GM10248 (cell line): ENCODE data around the gene HBE1.
"Not testable (repeated sequence)": the region's sequence is repeated elsewhere in the genome, so short reads cannot be mapped to it uniquely, and the experiment has no call there.

Experiments used
- CTCF ChIA-PET: fragments of 300-600 bp; sonication (Branson Sonifier 250); formaldehyde crosslinking; extraction: SDS; loops from one replicate; lab custom pipeline; 2021; ENCODE audit warnings: antibody characterized with exemption; lab: Yijun Ruan, JAX
- POLR2A ChIA-PET: fragments of 350-650 bp; sonication (Branson Sonifier 250); formaldehyde crosslinking; extraction: SDS; loops from one replicate; lab custom pipeline; 2020; ENCODE audit warnings: antibody characterized with exemption; lab: Yijun Ruan, JAX
- DNase-seq: peaks from one replicate; pipeline ENCODE4 v3.0.0; 2012; ENCODE audit errors: extremely low spot score
- CTCF ChIP-seq: IDR thresholded peaks from 2 replicates; pipeline ENCODE4 v1.5.1; 2012; ENCODE audit warnings: mild to moderate bottlenecking, low read depth; ENCODE audit errors: extremely low read depth, missing control alignments, control extremely low read depth

The HBE1 gene

DNA sequence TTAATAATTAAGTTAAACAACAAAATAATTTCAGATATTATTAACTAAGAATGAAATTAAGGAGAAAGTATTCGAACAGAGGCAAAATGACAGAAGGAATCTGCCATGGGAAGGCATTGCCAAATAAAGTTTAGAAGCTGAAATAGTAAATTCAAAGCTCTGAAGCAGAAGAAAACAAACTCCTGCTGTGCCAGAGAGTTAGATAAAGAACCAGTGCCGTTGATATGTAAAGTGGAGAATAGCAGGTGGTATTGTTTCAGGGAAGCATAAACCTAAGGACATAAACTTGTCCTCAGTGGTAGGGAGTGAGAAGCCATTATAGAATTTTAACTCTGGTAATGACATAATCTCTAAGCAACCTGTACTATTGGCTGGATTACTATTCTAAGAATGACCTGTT, 12.4 kb downstream of the HBE1 start:
- ChIA-PET CTCF (no interaction called here), POLR2A (no interaction called here)
- DNase-seq: no peak
- no peak for TF ChIP-seq CTCF

DNA sequence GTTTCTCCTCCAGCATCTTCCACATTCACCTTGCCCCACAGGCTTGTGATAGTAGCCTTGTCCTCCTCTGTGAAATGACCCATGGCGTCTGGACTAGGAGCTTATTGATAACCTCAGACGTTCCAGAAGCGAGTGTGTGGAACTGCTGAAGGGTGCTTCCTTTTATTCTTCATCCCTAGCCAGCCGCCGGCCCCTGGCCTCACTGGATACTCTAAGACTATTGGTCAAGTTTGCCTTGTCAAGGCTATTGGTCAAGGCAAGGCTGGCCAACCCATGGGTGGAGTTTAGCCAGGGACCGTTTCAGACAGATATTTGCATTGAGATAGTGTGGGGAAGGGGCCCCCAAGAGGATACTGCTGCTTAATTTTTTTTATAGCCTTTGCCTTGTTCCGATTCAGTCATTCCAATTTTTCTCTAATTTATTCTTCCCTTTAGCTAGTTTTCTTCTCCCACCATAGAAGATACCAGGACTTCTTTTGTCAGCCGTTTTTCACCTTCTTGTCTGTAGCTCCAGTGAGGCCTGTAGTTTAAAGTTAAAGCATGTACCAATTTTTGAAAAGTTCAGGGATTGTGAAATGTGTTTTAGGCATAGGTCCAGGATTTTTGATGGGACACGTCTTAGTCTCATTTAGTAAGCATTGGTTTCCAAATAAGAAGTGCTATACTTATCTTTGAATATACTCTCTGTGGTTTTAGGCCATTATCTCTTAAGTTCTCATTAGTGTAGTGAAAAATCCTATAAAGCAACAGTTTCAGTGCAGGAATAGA, 14.9 kb downstream of the HBE1 start, which contains the start of gene HBG2:
Gene HBG2 (minus strand): TSS at position 136 of the 768 bp plus-strand sequence. CDS start 53 bp downstream, at position 83.
- POLR2A ChIA-PET, CTCF ChIA-PET, DNase-seq: not testable (repeated sequence)

DNA sequence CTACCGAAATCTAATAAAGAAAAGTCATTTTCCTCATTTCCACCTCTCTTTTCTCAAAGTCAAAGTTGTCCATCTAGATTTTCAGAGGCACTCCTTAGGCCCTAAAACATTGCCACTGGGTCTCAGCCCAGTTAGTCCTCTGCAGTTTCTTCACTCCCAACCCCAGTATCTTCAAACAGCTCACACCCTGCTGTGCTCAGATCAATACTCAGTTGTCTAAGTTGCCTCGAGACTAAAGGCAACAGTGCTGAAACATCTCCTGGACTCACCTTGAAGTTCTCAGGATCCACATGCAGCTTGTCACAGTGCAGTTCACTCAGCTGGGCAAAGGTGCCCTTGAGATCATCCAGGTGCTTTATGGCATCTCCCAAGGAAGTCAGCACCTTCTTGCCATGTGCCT, 15.7 kb downstream of the HBE1 start:
- DNase-seq, CTCF ChIA-PET, POLR2A ChIA-PET: not testable (repeated sequence)

DNA sequence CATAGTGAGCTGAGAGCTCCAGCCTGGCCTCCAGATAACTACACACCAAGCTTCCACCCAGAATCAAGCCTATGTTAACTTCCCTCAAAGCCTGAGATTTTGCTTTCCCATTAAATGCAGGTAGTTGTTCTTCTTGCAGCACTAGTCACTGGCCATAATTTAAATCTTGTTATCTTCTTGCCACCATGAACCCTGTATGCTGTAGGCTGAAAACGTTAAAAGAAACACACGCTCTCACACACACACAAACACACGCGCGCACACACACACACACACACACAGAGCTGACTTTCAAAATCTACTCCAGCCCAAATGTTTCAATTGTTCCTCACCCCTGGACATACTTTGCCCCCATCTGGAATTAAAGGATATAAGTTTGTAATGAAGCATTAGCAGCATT, 16.3 kb downstream of the HBE1 start:
- CTCF ChIA-PET, DNase-seq, POLR2A ChIA-PET: not testable (repeated sequence)

DNA sequence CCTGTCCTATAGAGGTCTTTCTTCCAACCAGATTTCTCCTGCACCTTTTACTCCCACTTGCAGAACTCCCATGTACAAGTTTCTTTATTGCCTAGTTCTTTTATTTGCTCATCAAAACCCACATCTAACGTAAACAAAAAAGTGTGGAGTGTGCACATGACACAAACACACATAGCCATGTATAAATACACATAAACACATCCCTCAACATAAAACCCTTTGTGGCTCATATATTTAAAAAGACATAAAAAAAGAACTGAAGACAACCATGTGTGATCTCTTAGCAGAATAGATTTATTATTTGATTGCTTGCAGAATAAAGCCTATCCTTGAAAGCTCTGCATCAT, 16.9 kb downstream of the HBE1 start:
- ChIA-PET POLR2A (no interaction called here), CTCF (no interaction called here)

GRCh38 chr11:5252192-5252918, 17.4 kb downstream of the HBE1 start:
- TF ChIP-seq CTCF: no peak
- ChIA-PET POLR2A (no interaction called here), CTCF (no interaction called here)
- DNase-seq: no peak

More for the DNA sequence above, 16.9 kb downstream of the HBE1 start:
- TF ChIP-seq CTCF: no peak
- no peak for DNase-seq

- CTCF ChIA-PET: no interaction called here
- DNase-seq: no peak
- POLR2A ChIA-PET: no interaction called here
- no peak for TF ChIP-seq CTCF
Observed at GRCh38 chr11:5251746-5252145, 18.0 kb downstream of the HBE1 start.

GRCh38 chr11:5250543-5251204, 19.1 kb downstream of the HBE1 start:
- DNase-seq: no peak
- POLR2A ChIA-PET: no interaction called here
- no peak for TF ChIP-seq CTCF
- CTCF ChIA-PET: no interaction called here

DNA sequence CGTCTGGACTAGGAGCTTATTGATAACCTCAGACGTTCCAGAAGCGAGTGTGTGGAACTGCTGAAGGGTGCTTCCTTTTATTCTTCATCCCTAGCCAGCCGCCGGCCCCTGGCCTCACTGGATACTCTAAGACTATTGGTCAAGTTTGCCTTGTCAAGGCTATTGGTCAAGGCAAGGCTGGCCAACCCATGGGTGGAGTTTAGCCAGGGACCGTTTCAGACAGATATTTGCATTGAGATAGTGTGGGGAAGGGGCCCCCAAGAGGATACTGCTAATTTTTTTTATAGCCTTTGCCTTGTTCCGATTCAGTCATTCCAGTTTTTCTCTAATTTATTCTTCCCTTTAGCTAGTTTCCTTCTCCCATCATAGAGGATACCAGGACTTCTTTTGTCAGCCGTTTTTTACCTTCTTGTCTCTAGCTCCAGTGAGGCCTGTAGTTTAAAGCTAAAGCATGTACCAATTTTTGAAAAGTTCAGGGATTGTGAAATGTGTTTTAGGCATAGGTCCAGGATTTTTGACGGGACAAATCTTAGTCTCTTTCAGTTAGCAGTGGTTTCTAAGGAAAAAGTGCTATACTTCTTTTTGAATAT, 19.8 kb downstream of the HBE1 start, which contains the start of gene HBG1:
Gene HBG1 (minus strand): TSS at position 51 of the 590 bp plus-strand sequence. CDS start 53 bp downstream, outside the sequence.
- CTCF ChIA-PET, DNase-seq, POLR2A ChIA-PET: not testable (repeated sequence)

DNA sequence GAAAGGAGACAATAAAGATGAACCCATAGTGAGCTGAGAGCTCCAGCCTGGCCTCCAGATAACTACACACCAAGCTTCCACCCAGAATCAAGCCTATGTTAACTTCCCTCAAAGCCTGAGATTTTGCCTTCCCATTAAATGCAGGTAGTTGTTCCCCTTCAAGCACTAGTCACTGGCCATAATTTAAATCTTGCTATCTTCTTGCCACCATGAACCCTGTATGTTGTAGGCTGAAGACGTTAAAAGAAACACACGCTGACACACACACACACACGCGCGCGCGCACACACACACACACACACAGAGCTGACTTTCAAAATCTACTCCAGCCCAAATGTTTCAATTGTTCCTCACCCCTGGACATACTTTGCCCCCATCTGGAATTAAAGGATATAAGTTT, 21.2 kb downstream of the HBE1 start:
- POLR2A ChIA-PET, DNase-seq, CTCF ChIA-PET: not testable (repeated sequence)
